ENCODE data around the gene ASIC3. TPM values are rescaled to one million over a fixed set of nuclear protein-coding genes. Genes with fewer than 3 reads are reported as not detected.

The ASIC3 gene
- total and polyA plus RNA-seq, 4 donors = 0.37 to 3.9 (median 2.4) TPM

GRCh38 chr7:151095123-151095797 lies 46.9 kb downstream of the ASIC3 start:
- no peak overlapping the region for H3K9ac ChIP-seq (ENCODE audit: insufficient read depth in 1 of 2, low read length in 2 of 2)
- no peak for ATAC-seq (ENCODE audit: insufficient read depth, low FRiP score)

GRCh38 chr7:151095828-151096475 lies 47.6 kb downstream of the ASIC3 start:
- Histone ChIP-seq H3K9ac (ENCODE audit: insufficient read depth in 1 of 2, low read length in 2 of 2) (no peak overlapping the region), H3K27ac (ENCODE audit: low read depth in 1 of 2, low read length in 1 of 2) (no peak overlapping the region), H3K4me1 (ENCODE audit: control insufficient read depth in 5 of 5, insufficient read depth in 5 of 5, low read length in 5 of 5) (peaks cover 0 to 16% (median 0%) of the 10 kb centered on the region in 5 donors), H3K4me3 (no peak overlapping the region), H3K27me3 (ENCODE audit: control insufficient read depth in 3 of 3, insufficient read depth in 3 of 3, low read length in 2 of 3) (no peaks in the 10 kb centered on the region), H3K9me3 (ENCODE audit: control insufficient read depth in 4 of 4, insufficient read depth in 3 of 4, low read length in 3 of 4) (no peaks in the 10 kb centered on the region), H3K36me3 (ENCODE audit: control insufficient read depth in 4 of 4, insufficient read depth in 4 of 4, low read length in 4 of 4) (peaks cover 0 to 2% (median 0%) of the 10 kb centered on the region in 4 donors)
- TF ChIP-seq CTCF (IDR thresholded peaks at IDR 0.05; ENCODE audit: control extremely low read depth, extremely low read depth) = no peak
- WGBS, 2 donors = 85 to 92% methylated on average over 17 of the region's 17 CpGs
- DNase-seq = no peak
- no peak for ATAC-seq (ENCODE audit: insufficient read depth, low FRiP score)

More at GRCh38 chr7:151095123-151095797, 46.9 kb downstream of the ASIC3 start:
- no peak for TF ChIP-seq CTCF (IDR thresholded peaks at IDR 0.05; ENCODE audit: control extremely low read depth, extremely low read depth)
- no peaks in the 10 kb centered on the region for H3K27me3 ChIP-seq (ENCODE audit: control insufficient read depth in 3 of 3, insufficient read depth in 3 of 3, low read length in 2 of 3)
- no peak overlapping the region for H3K27ac ChIP-seq (ENCODE audit: low read depth in 1 of 2, low read length in 1 of 2)
- no peak for DNase-seq
- H3K9me3 ChIP-seq (ENCODE audit: control insufficient read depth in 4 of 4, insufficient read depth in 3 of 4, low read length in 3 of 4) = no peaks in the 10 kb centered on the region
- peaks cover 0 to 15% (median 0%) of the 10 kb centered on the region in 5 donors for H3K4me1 ChIP-seq (ENCODE audit: control insufficient read depth in 5 of 5, insufficient read depth in 5 of 5, low read length in 5 of 5)
- 75 to 77% methylated on average over 10 of the region's 10 CpGs for WGBS, 2 donors
- H3K36me3 ChIP-seq (ENCODE audit: control insufficient read depth in 4 of 4, insufficient read depth in 4 of 4, low read length in 4 of 4) = peaks cover 0 to 3% (median 0%) of the 10 kb centered on the region in 4 donors
- no peak overlapping the region for H3K4me3 ChIP-seq

GRCh38 chr7:151099486-151100211 lies 51.3 kb downstream of the ASIC3 start:
- DNase-seq = peak in 1 of 3 donors; percentile 48
- 64 to 75% methylated on average over 20 of the region's 20 CpGs for WGBS, 2 donors
- TF ChIP-seq CTCF (IDR thresholded peaks at IDR 0.05; ENCODE audit: control extremely low read depth, extremely low read depth) = no peak

More at GRCh38 chr7:151099486-151100211, 51.3 kb downstream of the ASIC3 start:
- Histone ChIP-seq H3K27ac (ENCODE audit: low read depth in 1 of 2, low read length in 1 of 2) (peak overlapping the region in 1 of 2 donors; percentile 47), H3K9ac (ENCODE audit: insufficient read depth in 1 of 2, low read length in 2 of 2) (no peak overlapping the region), H3K36me3 (ENCODE audit: control insufficient read depth in 4 of 4, insufficient read depth in 4 of 4, low read length in 4 of 4) (peaks cover 0 to 2% (median 0%) of the 10 kb centered on the region in 4 donors), H3K4me1 (ENCODE audit: control insufficient read depth in 5 of 5, insufficient read depth in 5 of 5, low read length in 5 of 5) (peaks cover 0 to 8% (median 0%) of the 10 kb centered on the region in 5 donors), H3K9me3 (ENCODE audit: control insufficient read depth in 4 of 4, insufficient read depth in 3 of 4, low read length in 3 of 4) (peaks cover 0 to under 1% (median 0%) of the 10 kb centered on the region in 4 donors), H3K4me3 (no peak overlapping the region), H3K27me3 (ENCODE audit: control insufficient read depth in 3 of 3, insufficient read depth in 3 of 3, low read length in 2 of 3) (no peaks in the 10 kb centered on the region)
- ATAC-seq (ENCODE audit: insufficient read depth, low FRiP score) = no peak

Measured in lung (tissue), 12 donors.